CD4-positive, alpha-beta T cell treated with Interleukin-6 for 4 hours (primary cell): Measurements from ENCODE around the gene ZNF799.
A peak's percentile ranks its signal among the peaks of the same experiment; 100 is the strongest.
"Not testable (repeated sequence)": the region's sequence is repeated elsewhere in the genome, so short reads cannot be mapped to it uniquely, and the experiment has no call there.

Experiments used
- DNase-seq: peaks from one replicate; pipeline ENCODE4 v3.0.0-alpha.2; 2020; ENCODE audit warnings: mixed read lengths

Gene ZNF799

DNA sequence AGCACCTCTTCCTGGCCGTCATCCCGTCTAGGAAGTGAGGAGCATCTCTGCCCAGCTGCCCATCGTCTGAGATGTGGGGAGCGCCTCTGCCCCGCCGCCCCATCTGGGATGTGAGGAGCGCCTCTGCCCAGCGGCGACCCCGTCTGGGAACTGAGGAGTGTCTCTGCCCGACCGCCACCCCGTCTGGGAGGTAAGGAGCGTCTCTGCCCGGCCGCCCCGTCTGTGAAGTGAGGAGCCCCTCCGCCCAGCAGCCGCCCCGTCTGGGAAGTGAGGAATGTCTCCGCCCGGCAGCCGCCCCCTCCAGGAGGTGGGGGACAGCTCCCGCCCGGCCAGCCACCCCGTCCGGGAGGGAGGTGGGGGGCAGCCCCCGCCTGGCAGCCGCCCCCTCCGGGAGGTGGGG, 38.8 kb downstream of the ZNF799 start:
- DNase-seq: not testable (repeated sequence)

DNA sequence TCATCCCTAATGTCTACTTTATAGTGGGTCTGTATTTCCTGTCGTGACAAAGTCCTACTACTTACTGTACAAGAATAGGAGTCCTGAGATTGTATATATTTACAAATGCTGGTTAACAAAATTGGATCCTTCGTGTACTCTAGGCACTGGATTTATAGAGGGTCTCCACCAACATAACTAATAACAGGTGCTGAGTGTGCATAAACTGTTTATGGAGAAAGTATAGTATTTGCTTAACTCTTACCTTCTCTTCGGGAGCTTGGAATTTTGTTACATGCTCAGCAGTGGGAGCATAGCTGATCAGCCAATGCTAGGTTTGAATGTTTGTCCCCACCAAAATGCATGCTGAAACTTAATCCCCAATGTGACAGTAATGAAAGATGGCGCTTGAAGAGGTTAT, 47.7 kb downstream of the ZNF799 start:
- DNase-seq: no peak

DNA sequence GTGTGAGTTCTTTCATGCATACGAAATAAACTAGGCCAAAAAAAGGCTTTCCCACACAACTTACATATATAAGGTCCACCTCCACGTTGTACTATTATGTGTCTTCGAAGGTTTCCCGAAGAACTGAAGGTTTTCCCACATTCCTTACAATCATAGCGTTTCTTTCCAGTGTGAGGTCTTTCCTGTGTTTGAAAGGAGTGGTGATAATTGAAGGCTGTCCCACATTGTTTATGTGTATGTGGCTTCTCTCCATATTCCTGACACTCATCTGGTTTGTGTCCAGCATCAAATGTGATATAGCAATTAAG, 50.2 kb downstream of the ZNF799 start:
- DNase-seq: no peak

- no peak for DNase-seq
Observed at GRCh38 chr19:12350185-12350889, 50.7 kb downstream of the ZNF799 start.

GRCh38 chr19:12346896-12347295, 54.2 kb downstream of the ZNF799 start:
- peak; percentile 39 for DNase-seq

DNA sequence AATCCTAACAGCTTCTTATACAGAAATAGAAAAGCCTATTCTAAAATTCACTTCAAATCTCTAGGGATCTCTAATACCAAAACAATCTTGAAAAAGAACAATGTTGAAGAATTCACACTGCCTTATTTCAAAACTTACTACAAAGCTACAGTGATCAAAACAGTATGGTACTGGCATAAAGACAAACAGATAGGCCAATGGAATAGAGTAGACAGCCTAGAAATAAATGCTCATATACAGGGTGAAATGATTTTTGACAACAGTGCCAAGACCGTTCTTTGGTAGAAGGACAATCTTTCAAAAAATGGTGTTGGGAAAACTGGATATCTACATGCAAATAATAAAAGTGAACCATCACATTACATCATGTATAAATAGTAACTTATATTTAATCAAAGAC, 55.9 kb downstream of the ZNF799 start:
- no peak for DNase-seq
